ENCODE data around the gene CYP2R1. TPM values are rescaled to one million over a fixed set of nuclear protein-coding genes. Genes with fewer than 3 reads are reported as not detected.

The CYP2R1 gene
- total and polyA plus RNA-seq, 2 of the 8 experiments (the other 6 are each of a cell fraction or from before 2014, with no cell fraction given): 8.3 to 12.9 TPM

DNA sequence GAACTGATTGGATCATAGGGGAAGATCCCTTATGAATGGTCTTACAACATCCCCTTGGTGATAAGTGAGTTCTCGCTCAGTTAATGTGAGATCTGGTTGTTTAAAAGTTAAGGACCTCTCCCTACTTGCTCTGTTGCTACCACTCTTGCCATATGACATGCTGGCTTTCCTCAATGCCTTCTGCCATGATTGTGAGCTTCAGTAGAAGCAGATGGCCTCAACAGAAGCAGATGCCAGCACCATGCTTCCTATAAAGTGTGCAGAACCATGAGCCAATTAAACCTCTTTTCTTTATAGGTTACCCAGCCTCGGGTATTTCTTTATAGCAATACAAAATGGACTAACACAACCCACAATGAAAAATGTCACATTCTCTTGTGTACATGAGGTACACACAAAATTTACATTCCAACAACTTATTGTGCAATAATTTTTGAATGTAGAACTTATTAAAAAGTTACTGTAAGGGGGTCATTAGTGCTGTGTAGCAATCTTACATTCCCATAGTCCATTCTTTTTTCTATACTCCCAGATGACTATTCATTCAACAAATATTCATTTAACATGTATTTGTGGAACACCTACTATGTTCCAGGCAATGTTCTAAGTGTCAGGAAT, 10.3 kb downstream of the CYP2R1 start:
- TF ChIP-seq EZH2 (IDR thresholded peaks at IDR 0.05; ENCODE audit: low read depth, low read length, severe bottlenecking) (no peak), PHF8 (conservative IDR thresholded peaks at IDR 0.05; ENCODE audit: low read depth, low read length) (no peak), POLR2A (IDR thresholded peaks at IDR 0.05; ENCODE audit: control extremely low read depth in 1 of 2, low read depth in 2 of 2, low read length in 2 of 2) (no peak), FOSL1 (IDR thresholded peaks at IDR 0.05; ENCODE audit: insufficient read depth, low read depth, low read length) (no peak), YY1 (IDR thresholded peaks at IDR 0.05; ENCODE audit: low read depth, low read length) (no peak), CBX8 (IDR thresholded peaks at IDR 0.05; ENCODE audit: borderline replicate concordance, low read depth, low read length) (no peak), KDM4A (IDR thresholded peaks at IDR 0.05; ENCODE audit: low read depth, low read length, severe bottlenecking) (no peak), BCL11A (IDR thresholded peaks at IDR 0.05; ENCODE audit: low read depth in 2 of 2, low read length in 2 of 2) (no peak)
- Histone ChIP-seq H4K91ac (replicated peaks; ENCODE audit: insufficient read length, low read length) (no peak overlapping the region), H2AK5ac (ENCODE audit: low read depth, low read length) (no peak overlapping the region), H3K79me2 (ENCODE audit: control insufficient read depth in 1 of 2, insufficient read depth in 2 of 2, low read length in 2 of 2) (no peaks in the 10 kb centered on the region), H3K18ac (ENCODE audit: extremely low read depth, low read length) (no peak overlapping the region), H3K14ac (ENCODE audit: insufficient read length) (no peak overlapping the region), H2BK120ac (replicated peaks; ENCODE audit: low read depth, low read length) (no peak overlapping the region), H3K9ac (replicated peaks in 1 of 4; ENCODE audit: extremely low read depth in 1 of 4, low read depth in 3 of 4, low read length in 3 of 4) (no peak overlapping the region), H3K4me2 (ENCODE audit: insufficient read depth in 1 of 2, low read depth in 2 of 2, low read length in 2 of 2) (no peak overlapping the region), H2BK15ac (ENCODE audit: low read length) (no peak overlapping the region), H3K23ac (ENCODE audit: insufficient read length) (no peak overlapping the region), H3K79me1 (ENCODE audit: low read depth, low read length) (no peaks in the 10 kb centered on the region), H4K20me1 (replicated peaks in 1 of 2; ENCODE audit: control insufficient read depth in 1 of 2, insufficient read depth in 2 of 2, low read length in 2 of 2) (peaks cover 0 to 2% of the 10 kb centered on the region in 2 experiments), H3K23me2 (ENCODE audit: low read depth, low read length) (no peaks in the 10 kb centered on the region), H3K56ac (replicated peaks; ENCODE audit: insufficient read length, low read depth, low read length) (no peak overlapping the region), H2BK12ac (ENCODE audit: low read depth, low read length) (no peak overlapping the region), H3K27me3 (replicated peaks in 1 of 4; ENCODE audit: control insufficient read depth in 3 of 4, extremely low read depth in 1 of 4, insufficient read depth in 3 of 4, low read length in 3 of 4) (no peaks in the 10 kb centered on the region), H3K4me1 (replicated peaks in 1 of 4; ENCODE audit: control insufficient read depth in 3 of 4, insufficient read depth in 4 of 4, low read length in 3 of 4) (no peaks in the 10 kb centered on the region), H2AFZ (ENCODE audit: low read length) (no peak overlapping the region), H3K4ac (replicated peaks; ENCODE audit: insufficient read length, low read depth, low read length) (no peak overlapping the region), H2BK20ac (ENCODE audit: low read length) (no peak overlapping the region), H3K27ac (ENCODE audit: low read depth, low read length) (no peak overlapping the region), H2BK5ac (ENCODE audit: low read depth, low read length) (no peak overlapping the region), H3K36me3 (ENCODE audit: control insufficient read depth in 2 of 4, insufficient read depth in 4 of 4, low read length in 3 of 4) (peaks cover 0 to 3% (median 1%) of the 10 kb centered on the region in 4 experiments; a peak in 4 of 8 replicates), H3K4me3 (ENCODE audit: extremely low read depth in 1 of 4, insufficient read depth in 2 of 4, low read depth in 3 of 4, low read length in 4 of 4) (no peak overlapping the region), H4K5ac (ENCODE audit: insufficient read length, low read depth, low read length) (no peak overlapping the region), H3K9me3 (ENCODE audit: insufficient read depth in 2 of 2, low read depth in 1 of 2, low read length in 1 of 2) (no peaks in the 10 kb centered on the region), H4K8ac (ENCODE audit: extremely low read depth, insufficient read depth, low read length) (no peak overlapping the region)
- WGBS, 2 experiments (ENCODE audit: extremely low coverage in 1 of 2, insufficient coverage in 1 of 2, insufficient read length in 1 of 2, insufficient replicate concordance in 2 of 2, low coverage in 1 of 2, low lambda C conversion rate in 2 of 2, missing lambda C conversion rate in 1 of 2): 97% methylated on average over 2 of the region's 2 CpGs; no CpG with 5 or more reads in 1 of the 2 experiments
- DNase-seq (ENCODE audit: low read depth in 1 of 2, low spot score in 2 of 2) (no peak), FAIRE-seq (no peak)
- POLR2A ChIA-PET (ENCODE audit: partially characterized antibody): no interaction called here
- CTCF ChIA-PET (ENCODE audit: partially characterized antibody): interaction anchor here (0.6 kb wide), 1 partner anchor 203 kb away, joined by 3 read pairs; no protein-coding TSS in a partner anchor
